GM19397 (cell line): Measurements from ENCODE around the gene RNU6-8.
A peak's percentile ranks its signal among the peaks of the same experiment; 100 is the strongest.

Experiments used
- ATAC-seq: cut with Tn5 transposase; IDR thresholded peaks from one replicate; pipeline ENCODE4 v1.9.1; 2021; ENCODE audit warnings: mild to moderate bottlenecking, moderate library complexity; ENCODE audit not compliant: unreplicated experiment

The RNU6-8 gene

DNA sequence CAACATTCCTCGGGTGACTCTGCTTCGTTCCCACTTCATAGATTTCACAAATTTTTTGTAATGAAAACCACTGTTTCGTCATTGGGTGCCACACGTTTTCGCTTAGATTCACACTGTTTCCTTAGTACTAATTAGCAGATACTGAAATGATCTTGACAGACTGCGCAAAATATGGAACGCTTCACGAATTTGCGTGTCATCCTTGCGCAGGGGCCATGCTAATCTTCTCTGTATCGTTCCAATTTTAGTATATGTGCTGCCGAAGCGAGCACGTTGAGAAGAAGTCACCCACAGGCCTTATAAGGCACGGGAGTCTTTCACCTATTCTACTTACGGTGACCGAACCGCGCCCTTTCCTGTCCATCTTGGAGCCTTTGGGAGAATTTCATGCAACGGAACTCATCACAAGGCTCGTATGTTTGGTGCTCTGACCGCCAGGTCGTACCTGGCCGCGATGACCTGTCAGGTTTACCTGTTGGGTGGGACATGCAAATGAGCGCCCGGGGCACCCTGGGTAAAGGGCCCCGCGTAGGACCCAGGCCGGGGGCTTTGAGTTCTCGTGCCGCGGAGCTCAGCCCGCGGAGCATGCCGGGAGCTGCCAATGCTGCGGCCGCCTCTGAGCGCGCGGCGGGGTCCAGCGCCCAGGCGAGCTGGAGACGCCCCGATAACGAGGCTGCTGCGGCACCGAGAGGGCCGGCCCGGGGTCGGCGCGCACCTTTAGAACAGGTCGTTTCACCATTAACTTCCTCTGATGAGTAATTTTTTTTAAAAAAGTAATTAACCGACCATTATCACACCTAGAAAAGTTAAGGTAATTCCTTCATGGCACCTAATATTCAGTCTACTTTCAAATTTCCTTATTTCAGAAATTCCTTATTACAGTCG, at the start of gene RNU6-8:
TSS of gene RNU6-8 (minus strand) at position 272 of the 885 bp plus-strand sequence.
- peak; percentile 72 for ATAC-seq

DNA sequence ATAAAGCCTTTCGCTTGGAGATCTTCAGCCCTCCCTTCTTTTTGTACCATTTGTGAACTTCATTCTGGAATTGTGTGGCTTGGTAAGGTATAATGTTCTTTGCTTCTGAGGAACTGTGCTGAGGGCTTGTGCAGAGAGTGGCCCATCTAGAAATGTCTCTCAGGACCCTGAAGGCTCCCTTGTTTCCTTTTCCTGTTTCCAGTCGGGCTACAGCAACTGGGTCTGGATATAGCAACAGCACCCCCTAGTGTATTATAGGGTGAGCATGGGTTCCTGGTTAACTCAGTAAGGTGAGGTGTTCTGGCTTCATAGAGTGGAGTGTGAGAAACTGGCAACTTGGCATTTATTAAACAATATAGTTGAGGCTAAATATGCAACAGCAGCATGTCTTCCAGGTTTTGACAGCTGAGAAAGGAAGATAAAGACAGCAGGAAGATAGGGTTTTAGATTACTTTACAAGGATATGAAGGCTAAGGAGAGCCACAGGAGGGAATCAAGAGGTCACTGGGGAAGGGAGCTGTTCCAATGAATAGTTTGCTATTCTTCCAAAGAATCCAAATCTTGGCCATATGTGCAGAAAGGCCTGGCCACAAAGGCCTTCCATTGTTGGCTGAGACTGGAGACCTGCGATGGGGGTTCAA, 49.1 kb upstream of the RNU6-8 start:
- peak; percentile 81 for ATAC-seq

DNA sequence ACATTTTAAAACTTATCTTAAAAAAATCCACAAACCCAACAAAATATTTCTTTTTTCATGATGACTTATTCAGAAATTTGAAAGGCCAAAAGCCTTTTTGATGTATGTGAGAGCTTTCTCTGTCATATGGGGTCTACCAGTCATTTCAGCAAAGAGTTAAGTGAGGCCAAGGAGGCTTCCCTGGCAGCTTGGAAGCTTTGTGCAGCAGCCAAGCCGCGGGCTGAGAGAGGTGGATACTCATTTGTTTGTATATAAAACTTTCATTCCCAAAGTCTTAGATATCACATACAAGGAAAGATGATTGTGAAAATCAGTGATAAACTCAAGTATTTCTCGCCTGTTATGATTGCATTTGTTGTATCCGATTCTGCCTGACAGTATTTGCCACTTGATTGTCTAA, 48.5 kb upstream of the RNU6-8 start:
- ATAC-seq: no peak

DNA sequence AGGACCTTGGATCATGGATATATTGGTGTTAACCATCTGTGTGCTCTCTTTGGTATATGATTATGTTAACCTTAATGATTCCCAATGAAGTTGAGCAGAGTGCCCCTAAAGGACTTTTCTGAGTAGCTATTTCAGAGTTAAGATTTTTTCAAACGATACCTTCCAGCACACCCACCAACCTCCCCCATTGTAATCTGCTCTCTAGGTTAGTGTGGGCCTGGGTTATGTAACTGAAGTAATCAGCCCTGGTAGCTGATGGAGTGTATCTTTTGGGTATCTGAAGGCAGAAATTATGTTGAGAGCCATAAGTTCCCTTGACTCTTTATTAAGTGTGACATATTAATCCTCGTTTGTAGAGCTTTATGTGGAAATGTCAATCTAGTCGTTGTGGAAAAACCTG, 47.6 kb upstream of the RNU6-8 start:
- no peak for ATAC-seq

DNA sequence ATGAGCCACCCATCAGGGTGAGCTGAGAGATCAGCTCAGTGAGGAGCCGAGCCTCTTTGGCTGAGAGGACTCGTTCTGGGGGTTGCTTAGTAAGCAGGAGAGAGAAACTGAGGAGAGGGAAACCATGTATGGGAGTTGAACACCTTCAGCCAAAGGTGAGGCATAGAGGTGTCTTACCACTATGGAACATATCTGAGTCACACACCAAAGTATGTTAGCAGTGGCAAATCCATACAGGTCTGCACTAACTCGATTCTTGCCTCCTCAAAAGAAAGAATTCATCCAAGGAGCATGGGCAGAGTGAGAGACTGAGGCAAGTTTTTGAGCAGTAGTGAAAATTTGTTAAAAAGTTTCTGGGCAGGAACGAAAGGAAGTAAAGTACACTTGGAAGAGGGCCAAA, 46.7 kb upstream of the RNU6-8 start:
- no peak for ATAC-seq

DNA sequence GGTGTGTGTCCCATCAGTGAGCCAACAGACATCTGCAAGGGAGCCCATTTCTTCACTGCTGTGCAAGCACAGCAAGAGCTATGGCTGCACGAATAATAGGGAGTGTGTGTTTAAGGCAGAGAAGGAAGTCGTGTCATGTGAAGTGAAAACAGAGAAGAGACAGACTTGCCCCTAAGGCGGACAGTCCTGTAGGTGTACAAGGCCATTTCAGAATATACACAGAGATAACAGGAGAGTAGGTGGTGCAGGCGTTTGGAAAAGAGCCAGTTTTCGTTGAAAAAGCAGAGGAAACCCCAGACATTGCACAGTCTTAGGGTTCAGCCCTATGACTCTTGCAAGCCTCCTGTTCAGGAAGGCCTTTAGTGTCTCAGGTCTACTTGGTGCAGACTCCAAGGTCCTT, 46.3 kb upstream of the RNU6-8 start:
- ATAC-seq: no peak

DNA sequence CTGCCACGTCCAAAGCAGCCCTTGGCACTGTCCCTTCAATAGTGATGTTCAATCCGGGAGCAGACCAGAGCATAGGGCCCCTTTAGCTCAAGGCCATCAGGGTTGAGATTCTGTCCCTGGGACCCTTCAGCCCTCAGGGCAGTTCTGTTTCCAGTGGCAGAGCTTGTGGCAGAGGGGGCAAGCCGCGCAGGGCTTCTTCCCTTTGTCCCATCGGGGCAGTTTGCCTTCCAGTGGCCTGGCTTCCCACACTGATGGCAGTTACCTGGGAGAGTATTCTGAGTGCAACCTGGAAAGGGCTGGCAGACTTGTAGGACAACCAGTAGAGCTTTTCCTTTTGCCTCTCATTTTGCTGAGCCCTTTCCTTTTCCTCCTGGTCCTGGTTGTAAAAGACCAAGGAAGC, 43.7 kb upstream of the RNU6-8 start:
- ATAC-seq: no peak

DNA sequence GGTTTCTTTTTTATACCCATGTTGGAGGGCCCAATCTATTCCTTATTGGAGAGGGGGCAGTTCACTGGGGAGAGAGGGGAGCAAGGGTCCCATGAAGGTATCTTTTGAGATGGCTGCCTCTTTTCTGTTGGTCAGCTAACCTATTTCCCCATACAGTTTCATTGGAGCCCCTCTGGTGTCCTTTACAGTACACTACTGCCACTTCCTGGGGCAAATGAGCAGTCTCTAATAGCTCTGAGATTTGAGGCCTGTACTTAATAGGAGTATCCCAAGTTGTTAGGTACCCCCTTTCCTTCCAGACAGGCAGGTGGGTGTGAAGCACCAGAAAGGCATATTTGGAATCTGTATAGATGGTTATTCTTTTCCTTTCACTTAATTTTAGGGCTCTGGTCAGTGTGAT, 41.3 kb upstream of the RNU6-8 start:
- ATAC-seq: no peak

DNA sequence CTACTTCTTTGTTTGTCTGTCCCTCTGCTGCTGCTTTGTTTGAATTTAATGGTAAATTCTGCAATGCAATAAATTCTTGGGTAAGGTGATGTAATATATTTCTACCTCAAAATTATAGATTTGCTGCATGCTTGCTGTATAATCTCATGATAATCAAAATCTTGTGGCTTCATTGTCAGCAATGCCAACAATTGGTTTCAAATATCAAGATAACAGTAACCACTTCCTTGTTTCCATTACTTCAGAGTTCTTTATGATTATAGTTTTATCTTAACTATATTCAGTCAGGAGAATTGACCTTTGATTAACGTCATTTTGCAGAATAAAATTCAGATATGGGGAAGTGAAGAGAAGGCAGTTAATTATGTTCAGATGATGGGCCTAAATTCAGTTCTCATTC, 30.2 kb upstream of the RNU6-8 start:
- no peak for ATAC-seq

DNA sequence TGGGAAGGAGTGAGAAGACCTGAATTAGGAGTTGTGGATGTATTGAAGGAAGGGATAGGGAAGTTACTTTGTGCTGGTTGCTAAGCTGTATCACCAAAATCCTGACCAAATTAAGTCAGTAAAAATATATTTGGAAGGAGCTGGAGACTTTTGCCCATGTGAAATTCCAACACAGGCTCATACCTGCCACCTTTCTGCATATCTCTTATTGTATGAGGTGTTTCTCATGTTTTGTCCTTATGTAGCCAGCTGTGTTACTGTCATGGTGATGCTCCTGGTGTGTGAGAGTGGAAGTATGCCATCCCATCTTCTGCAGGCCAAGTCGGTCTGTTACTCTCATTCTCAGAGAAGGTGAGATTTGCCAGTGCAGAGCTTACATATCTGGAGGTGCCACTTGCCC, 29.4 kb upstream of the RNU6-8 start:
- ATAC-seq: no peak

DNA sequence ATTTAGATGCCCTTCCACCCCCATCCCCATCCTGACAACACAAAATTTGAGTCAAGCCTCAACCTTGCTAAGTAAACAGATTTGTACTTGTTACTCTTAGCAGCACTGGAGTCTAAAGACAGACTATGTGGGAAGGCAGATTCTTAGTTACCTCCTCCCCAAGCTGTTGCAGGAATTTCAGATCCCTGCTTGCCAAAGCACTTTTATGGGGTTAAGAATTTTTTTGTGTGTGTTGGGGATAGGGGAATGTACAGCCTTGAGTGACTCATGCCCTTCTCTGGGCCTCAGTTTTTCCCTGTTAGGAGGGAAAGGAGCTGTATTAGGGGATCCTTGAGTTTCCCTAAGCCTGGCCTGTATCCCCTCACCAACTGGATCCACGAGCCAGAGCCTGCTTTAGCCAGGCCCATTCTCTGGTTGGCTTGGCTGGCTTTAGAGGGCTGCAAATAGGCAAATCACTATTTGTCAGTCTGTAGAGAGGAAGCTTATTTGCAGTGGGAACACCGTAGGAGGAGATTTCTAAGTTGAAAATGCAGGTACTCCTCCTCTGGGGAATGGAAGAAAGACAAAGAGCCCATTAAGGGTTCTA, 27.7 kb upstream of the RNU6-8 start:
- ATAC-seq: no peak

DNA sequence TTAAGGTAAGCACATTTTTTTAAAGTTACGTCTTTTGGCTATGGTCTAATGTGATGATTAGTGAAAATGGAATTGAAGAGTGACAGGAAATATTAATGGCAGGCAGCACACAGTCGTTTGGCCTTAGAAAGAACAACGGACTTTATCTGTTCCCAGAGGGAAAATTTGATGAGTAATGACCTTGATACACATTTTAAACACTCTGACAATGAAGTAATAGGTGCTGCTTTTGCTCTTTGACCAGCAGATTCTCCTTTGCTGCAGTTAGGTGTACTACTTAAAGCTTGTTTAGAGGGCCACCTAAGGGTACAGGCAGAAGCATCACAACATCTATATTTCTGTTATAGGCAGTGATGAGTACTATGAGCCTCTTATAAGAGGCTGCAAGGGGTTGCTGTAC, 27.1 kb upstream of the RNU6-8 start:
- ATAC-seq: no peak

DNA sequence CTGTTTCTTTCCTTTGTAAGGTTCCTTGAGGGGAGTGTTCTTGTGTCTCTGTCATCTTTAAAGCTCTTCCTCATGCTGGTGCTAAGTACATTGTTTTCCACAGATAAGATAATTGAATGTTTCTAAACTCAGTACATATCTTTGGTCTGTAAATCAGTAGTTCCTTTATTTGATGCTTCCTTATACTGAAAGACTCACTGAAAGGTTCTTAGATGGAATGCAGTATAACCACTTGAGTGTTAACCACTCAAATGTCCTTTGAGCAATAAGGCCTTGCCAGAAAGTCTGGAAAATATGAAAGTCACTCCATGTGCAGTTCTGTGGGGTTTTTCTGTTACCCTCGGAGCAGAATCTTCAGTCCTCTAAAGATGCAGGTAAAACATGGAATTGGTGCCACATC, 23.0 kb upstream of the RNU6-8 start:
- no peak for ATAC-seq

DNA sequence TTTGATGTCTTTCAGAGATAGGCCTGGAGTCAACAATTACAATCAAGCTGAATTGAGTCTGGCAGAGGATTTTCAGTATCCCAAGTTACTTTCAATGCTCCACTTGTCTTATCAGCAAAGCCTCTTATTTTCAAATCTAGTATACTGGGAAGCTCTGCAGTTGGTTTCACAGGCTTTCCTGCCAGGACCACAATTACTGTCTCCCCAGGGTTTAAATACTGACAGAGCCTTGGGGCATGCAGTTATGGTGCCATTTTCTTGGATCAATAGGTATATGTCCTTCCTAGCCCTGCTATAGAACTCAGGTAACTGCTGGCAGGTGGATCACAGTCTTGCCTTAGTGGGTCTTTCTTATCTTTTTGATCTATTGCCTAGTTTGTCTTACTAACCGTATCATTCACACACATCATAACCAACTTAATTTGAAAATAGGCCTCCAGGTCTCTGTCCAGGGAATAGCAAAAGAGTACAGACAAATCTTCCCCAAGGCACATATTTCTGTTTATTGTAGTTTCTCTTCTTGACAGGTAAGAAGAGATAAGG, 22.4 kb upstream of the RNU6-8 start:
- no peak for ATAC-seq

DNA sequence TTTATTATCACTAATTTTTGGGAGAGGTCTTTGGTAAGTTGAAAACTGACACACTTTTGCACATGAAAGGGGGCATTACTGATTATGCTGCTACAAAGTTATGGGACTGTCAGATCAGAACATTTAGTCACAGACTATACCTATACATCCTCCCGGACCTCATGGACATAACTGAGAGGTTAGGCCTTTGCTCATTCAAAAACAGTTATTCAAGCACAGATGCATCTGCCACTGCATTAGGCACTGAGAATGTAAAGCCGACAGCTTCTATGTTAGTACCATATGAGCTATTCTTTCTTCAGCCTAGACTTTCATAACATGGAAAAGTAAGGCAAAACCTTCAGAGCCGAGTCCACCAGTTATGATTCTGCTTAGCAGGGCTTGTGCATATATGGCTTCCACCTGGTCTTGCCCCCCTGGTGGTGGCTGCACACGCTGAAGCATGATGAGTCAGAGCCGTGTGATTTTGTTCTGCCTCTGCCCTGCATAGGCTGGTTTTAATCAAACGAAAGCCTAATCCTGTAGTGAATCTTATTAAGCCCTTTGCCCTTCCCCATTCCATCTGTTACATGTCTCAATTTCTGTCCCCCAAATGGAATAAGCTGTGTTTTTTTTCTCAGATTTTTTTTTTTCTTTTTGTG, 21.8 kb upstream of the RNU6-8 start:
- ATAC-seq: no peak

DNA sequence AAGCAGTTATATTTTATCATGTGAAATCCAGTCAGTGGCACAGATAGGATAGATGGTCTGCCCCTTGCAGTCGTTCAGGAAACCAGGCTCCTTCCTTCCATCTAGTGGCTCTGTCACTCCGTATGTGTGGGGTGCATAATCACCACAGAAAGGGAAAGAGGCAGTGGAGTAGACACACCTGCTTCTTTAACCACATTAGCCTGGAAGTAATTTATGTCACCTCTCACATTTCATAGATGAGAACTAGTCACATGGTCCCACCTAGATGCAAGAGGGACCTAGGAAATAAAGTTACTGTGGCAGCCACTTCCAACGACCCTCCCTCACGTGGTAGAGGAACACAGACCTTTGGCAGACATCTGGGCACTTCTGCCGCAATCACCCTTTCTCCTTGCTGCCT, 14.2 kb upstream of the RNU6-8 start:
- ATAC-seq: no peak

DNA sequence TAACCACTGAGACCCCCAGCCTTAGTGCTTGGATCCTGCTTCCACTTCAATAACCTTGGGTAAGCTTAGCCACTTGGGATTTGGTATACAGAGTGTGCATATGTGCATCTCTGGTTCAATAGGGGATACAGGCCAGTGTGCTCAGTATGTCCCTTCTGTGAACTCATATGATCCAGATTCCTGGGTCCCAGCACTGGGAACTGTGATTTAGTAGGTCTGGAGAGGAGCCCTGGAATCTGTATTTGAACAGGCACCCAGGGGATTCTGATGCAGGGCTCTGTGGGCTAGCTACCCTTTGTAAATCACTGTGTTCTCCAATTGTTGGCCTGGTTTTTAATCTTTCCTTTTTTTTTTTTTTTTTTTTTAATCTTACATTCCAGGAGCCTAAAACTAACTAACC, 9.8 kb upstream of the RNU6-8 start:
- ATAC-seq: no peak

DNA sequence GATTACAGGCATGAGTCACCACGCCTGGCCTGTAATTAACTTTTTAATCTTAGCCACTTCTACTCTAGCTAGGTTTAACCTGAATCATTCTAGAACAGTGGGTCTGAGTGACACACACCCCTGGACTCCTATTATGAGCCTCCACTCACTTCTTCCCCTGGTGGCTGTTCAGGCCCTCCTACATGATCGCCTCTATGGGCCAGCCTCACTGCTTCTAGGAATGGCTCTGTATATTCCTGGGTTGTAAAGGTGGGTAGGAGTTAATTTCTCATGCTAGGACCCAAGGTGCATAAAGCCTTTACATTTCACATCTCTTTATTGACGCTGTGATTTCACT, 8.0 kb upstream of the RNU6-8 start:
- ATAC-seq: no peak

DNA sequence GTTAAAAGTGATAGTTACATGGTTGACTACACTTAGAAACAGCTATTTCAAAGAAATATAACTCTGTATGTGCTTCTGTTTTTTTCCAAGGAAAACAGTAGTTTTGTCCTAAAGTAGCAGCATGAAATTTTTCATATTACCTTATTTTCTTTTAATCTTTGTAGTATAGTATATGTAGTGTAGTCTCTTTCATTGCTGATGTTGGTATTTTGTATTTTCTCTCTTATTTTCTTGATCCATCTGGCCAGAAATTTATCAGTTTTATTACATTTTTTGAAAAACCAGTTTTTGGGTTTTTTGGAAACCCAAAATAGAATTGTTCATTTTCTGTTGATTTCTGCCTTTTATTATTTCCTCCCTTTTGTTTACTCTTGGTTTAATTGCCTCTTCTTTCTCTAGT, 6.4 kb upstream of the RNU6-8 start:
- ATAC-seq: no peak

DNA sequence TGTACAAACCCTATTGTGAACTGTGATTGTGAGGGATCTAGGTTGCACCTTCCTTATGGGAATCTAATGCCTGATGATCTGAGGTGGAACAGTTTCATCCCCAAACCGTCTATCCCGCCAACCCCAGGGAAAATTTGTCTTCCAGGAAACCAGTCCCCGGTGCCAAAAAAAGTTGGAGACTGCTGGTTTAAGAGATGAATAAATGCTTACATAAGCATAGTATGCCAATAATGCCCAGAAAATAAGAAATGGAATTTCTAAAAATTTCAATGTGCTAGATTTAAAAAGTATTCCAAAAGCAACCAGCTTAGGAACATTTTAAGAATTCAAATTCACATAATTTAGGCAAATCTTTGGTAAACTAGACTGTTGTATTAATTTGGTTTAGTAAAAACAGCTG, 5.4 kb upstream of the RNU6-8 start:
- no peak for ATAC-seq

DNA sequence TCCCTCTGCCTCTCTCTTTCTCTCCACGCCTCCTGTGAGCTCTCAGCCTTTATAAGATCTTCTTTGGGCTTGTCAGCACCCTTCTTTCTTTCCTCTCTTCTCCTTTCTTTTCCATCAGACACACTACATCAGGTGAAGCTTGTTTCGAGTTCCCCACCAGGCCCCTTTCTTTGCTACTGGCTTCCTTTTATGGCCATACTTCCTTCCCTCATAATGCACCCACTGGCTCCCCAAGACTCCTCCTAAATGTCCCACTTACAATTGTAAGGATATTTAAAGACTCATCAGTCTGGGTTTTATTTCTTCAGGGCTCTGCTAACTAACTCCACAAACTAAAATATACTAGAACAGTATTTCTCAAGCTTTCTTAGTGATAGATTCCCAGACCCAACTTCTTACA, 3.5 kb upstream of the RNU6-8 start:
- ATAC-seq: no peak

DNA sequence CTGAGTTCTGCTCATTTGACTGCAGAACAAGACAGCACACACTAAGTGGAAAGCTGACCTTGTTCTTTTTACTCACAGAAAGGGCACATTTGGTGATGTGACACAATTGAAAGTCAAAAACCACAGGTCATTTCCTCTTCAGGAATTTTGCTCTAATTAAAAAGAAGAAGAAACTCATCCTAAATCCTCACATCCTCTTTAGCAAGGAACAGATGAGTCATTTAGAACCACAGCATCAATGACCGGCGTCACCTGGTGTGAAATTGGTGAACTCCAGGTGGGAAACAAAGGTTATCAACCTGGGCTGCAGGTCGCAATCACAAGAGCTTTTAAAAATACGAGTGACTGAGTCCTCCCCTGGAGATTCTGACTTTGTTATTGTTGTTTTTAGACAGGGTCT, 2.9 kb upstream of the RNU6-8 start:
- ATAC-seq: no peak
